K562 (cell line): ENCODE results near the gene ZNF441. TPM values are rescaled to one million over a fixed set of nuclear protein-coding genes. Genes with fewer than 3 reads are reported as not detected.

Experiments used
- AFF4 ChIP-seq: sonication (generic); formaldehyde crosslinking; IDR thresholded peaks from 2 replicates; pipeline ENCODE4 v1.8.0; 2023; ENCODE audit warnings: mild to moderate bottlenecking, missing genetic modification reagents
- ARHGAP35 ChIP-seq: fragments of 450-650 bp; IDR thresholded peaks from 2 replicates; pipeline ENCODE4 v1.6.1; 2018; ENCODE audit not compliant: partially characterized antibody
- CHAMP1 ChIP-seq: fragments of 450-650 bp; IDR thresholded peaks from 2 replicates; pipeline ENCODE4 v1.6.1; 2016; ENCODE audit warnings: mild to moderate bottlenecking
- ETV5 ChIP-seq: sonication (generic); formaldehyde crosslinking; IDR thresholded peaks from 2 replicates; pipeline ENCODE4 v1.4.0; 2020; ENCODE audit warnings: low read depth, mild to moderate bottlenecking, missing genetic modification reagents
- HIVEP1 ChIP-seq: fragments of 250-450 bp; sonication (Bioruptor Pico); IDR thresholded peaks from 2 replicates; pipeline ENCODE4 v1.4.0; 2020; ENCODE audit warnings: mild to moderate bottlenecking
- HMGN3 ChIP-seq: IDR thresholded peaks from 2 replicates; pipeline ENCODE4 v1.6.1; 2011; ENCODE audit warnings: borderline replicate concordance, low read depth, mild to moderate bottlenecking, mixed read lengths, low read length; ENCODE audit not compliant: insufficient read length; ENCODE audit errors: extremely low read depth
- KLF16 ChIP-seq: IDR thresholded peaks from 2 replicates; pipeline ENCODE4 v1.6.1; 2016; ENCODE audit warnings: antibody characterized with exemption
- LEF1 ChIP-seq: fragments of 450-650 bp; IDR thresholded peaks from 2 replicates; pipeline ENCODE4 v1.6.1; 2016; ENCODE audit warnings: mild to moderate bottlenecking
- MTA2 ChIP-seq: fragments of 450-650 bp; IDR thresholded peaks from 2 replicates; pipeline ENCODE4 v1.6.1; 2016; ENCODE audit warnings: low read depth
- MXI1 ChIP-seq: IDR thresholded peaks from 2 replicates; pipeline ENCODE4 v1.6.1; 2011; ENCODE audit warnings: low read depth, mild to moderate bottlenecking, improper control_type of control experiment, low read length
- PCBP1 ChIP-seq: fragments of 200-400 bp; formaldehyde crosslinking; IDR thresholded peaks from 2 replicates; pipeline ENCODE4 v1.6.1; 2018; ENCODE audit warnings: mild to moderate bottlenecking, low read depth, low read length; ENCODE audit not compliant: poor library complexity, severe bottlenecking
- TFAM ChIP-seq: fragments of 250-450 bp; sonication (Bioruptor Pico); conservative IDR thresholded peaks from 2 replicates; pipeline ENCODE4 v1.5.0; 2021; ENCODE audit warnings: mild to moderate bottlenecking, moderate library complexity
- THAP7 ChIP-seq: fragments of 250-450 bp; sonication (Bioruptor Pico); IDR thresholded peaks from 2 replicates; pipeline ENCODE4 v1.5.0; 2021
- ZBTB34 ChIP-seq: fragments of 250-450 bp; sonication (Bioruptor Pico); IDR thresholded peaks from 2 replicates; pipeline ENCODE4 v1.8.0; 2021; ENCODE audit warnings: mild to moderate bottlenecking, moderate library complexity
- ZNF311 ChIP-seq: fragments of 250-450 bp; sonication (Bioruptor Pico); IDR thresholded peaks from 2 replicates; pipeline ENCODE4 v1.4.0; 2020; ENCODE audit warnings: mild to moderate bottlenecking, moderate library complexity
- ZNF431 ChIP-seq: sonication (generic); formaldehyde crosslinking; IDR thresholded peaks from 2 replicates; pipeline ENCODE4 v1.8.0; 2022; ENCODE audit warnings: mild to moderate bottlenecking, missing genetic modification reagents
- ZNF444 ChIP-seq: fragments of 250-450 bp; sonication (Bioruptor Pico); IDR thresholded peaks from 2 replicates; pipeline ENCODE4 v1.4.0; 2020; ENCODE audit warnings: mild to moderate bottlenecking, moderate library complexity
- ZNF512 ChIP-seq: IDR thresholded peaks from 2 replicates; pipeline ENCODE4 v1.6.1; 2016; ENCODE audit warnings: missing genetic modification characterization, missing compliant biosample characterization
- polyA plus RNA-seq, 8 experiments: library from polyadenylated mRNA; depleted of rRNA in 4 of 8; stranded (reverse) in 5 of 8; unstranded in 3 of 8; fragments of >200 nt; fragmentation: Nextera tagmentation in 2 of 8; fragmentation: Illumina TruSeq in 1 of 8; extraction: Ambion mirVana in 2 of 8; extraction: Trizol in 1 of 8; gene quantifications; 2 replicates each; pipeline versions ENCODE4 v1.2.1 to v1.2.3, GENCODE V29; 2011 to 2014; ENCODE audit warnings: inconsistent platforms in 1 of 8, missing spikeins in 1 of 8
- total RNA-seq, 7 experiments: library from RNA; depleted of rRNA in 6 of 7; stranded (reverse); fragments of >200 nt in 6 of 7; fragmentation: Illumina TruSeq in 2 of 7; extraction: Trizol in 2 of 7; gene quantifications; 2 replicates each; pipeline versions ENCODE4 v1.2.1 to v1.2.3, GENCODE V29; 2011 to 2021; ENCODE audit warnings: low replicate concordance in 1 of 7

Gene ZNF441
- total and polyA plus RNA-seq, 9 of the 15 experiments (the other 6 are each of a cell fraction or from before 2014, with no cell fraction given) = 1.9 to 14.0 (median 7.8) TPM

GRCh38 chr19:11737964-11738745, 28.6 kb upstream of the ZNF441 start (continued):
- TF ChIP-seq CHAMP1 (no peak), ZNF444 (CRISPR knock-in tag) (no peak), ZNF512 (no peak), THAP7 (CRISPR knock-in tag) (no peak; the same call in 1 of the 2 replicates), ZNF311 (no peak), LEF1 (no peak), ZNF431 (CRISPR knock-in tag) (0 out of 2 replicates have a peak, but pooled peaks have one; percentile 38), KLF16 (no peak), ETV5 (CRISPR knock-in tag) (no peak), HMGN3 (no peak), MXI1 (no peak), ARHGAP35 (no peak), TFAM (no peak), MTA2 (no peak), ZBTB34 (no peak), AFF4 (CRISPR knock-in tag) (0 out of 2 replicates have a peak, but pooled peaks have one; percentile 65), HIVEP1 (CRISPR knock-in tag) (no peak), PCBP1 (no peak)
